Measurements from ENCODE around the gene AQP12A.

Gene AQP12A

DNA sequence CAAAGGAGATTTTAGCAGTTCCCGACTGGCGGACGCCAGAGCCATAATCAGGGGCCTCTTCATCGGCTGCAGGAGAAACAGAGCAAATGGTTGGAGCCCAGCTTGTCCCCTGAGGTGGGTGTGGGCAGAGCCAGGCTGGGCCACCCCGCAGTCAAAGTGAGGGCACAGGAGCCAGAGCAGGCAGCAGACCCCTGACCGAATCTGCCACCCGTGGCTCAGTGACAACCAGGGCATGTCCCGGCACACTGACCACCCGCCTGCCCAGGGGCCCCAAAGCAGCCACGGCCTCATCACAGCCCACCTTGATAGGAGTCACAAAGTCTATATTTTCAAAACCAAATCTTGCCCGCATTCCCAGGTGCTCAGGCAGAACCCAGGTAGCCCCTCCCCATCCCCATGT, 55.6 kb downstream of the AQP12A start:
- no peak for DNase-seq
